ENCODE results near the gene CANT1. TPM values are rescaled to one million over a fixed set of nuclear protein-coding genes. Genes with fewer than 3 reads are reported as not detected.

CANT1 gene
- total RNA-seq, 4 donors from 2014 or later = 56.9 to 125 (median 80.0) TPM

DNA sequence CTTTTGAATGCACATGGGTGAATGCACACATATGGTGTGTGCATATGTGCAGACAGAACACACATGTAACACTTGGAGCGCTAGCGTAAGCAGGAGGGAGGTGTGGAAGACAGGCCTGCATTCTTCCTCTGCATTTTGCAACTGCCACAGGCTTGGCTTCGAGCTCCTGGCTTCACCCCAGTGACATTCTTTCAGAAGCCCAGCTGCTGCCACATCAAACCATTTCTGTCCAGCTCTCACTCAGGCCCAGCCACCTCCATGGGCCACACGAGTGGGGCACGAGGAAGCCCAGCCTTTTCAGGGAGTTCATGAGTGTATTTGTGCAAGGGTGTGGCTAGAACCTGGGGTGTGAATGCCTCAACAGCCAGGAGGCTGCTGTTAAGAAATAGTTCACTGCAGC lies 48.6 kb downstream of the CANT1 start:
- Histone ChIP-seq H3K4me1 (peaks cover 0 to 14% (median 3%) of the 10 kb centered on the region in 4 donors), H3K27me3 (no peaks in the 10 kb centered on the region), H3K36me3 (no peaks in the 10 kb centered on the region), H3K4me3 (no peak overlapping the region), H3K9me3 (no peaks in the 10 kb centered on the region), H3K27ac (peak overlapping the region in 2 of 4 donors; percentile 50 to 78)
- TF ChIP-seq POLR2A (IDR thresholded peaks at IDR 0.05) (no peak), CTCF (IDR thresholded peaks at IDR 0.05) (no peak)
- DNase-seq = peak in 1 of 3 donors; percentile 64

DNA sequence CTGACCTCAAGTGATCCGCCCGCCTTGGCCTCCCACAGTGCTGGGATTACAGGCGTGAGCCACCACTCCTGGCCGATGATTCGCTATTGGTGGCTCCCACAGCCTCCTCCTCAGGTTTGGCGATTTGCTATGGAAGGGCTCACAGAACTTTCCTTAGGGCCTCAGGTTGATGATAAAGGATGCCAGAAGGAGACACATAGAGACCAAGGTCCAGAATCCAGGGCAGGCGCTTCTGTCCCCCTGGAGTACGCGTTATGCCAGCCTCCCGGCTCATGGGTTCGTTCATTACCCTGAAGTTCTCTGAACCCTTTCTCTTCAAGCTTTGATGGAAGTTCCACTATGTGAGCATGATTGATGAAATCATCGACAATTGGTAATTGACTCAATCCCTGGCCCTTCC lies 49.8 kb downstream of the CANT1 start:
- H3K9me3 ChIP-seq = no peaks in the 10 kb centered on the region
- DNase-seq = peak in 1 of 3 donors; percentile 48
- H3K4me1 ChIP-seq = peaks cover 0 to 14% (median 3%) of the 10 kb centered on the region in 4 donors
- no peak overlapping the region for H3K27ac ChIP-seq
- no peak overlapping the region for H3K4me3 ChIP-seq
- H3K36me3 ChIP-seq = no peaks in the 10 kb centered on the region
- TF ChIP-seq POLR2A (IDR thresholded peaks at IDR 0.05) = no peak
- TF ChIP-seq CTCF (IDR thresholded peaks at IDR 0.05) = no peak
- no peaks in the 10 kb centered on the region for H3K27me3 ChIP-seq

DNA sequence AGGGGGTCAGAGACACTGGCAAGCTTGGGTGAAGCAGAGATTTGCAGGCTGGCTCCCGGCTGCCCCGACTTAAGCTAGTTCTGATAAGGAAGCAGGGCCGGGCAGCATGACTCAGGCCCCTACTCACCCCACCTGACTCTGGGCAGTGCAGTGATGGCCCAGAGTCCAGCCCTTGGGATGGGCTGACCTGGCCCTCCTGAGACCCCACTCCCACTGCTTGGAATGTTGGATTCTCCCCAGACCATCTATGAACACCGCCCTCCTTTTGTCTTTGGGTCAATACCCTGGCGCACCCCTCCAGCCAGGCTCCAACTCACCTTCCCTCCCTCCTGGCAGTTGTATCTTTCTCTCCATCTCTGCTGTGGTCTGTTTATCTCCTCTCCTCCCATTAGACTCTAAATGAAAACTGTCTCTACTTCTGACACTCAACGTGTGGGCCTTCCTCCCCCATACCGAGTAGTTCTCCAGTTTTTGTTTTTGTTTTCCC lies 50.9 kb downstream of the CANT1 start:
- peak in 2 of 3 donors; percentile 72 to 77 for DNase-seq
- Histone ChIP-seq H3K4me3 (no peak overlapping the region), H3K4me1 (peaks cover 0 to 14% (median 3%) of the 10 kb centered on the region in 4 donors), H3K9me3 (no peaks in the 10 kb centered on the region), H3K36me3 (no peaks in the 10 kb centered on the region), H3K27me3 (no peaks in the 10 kb centered on the region), H3K27ac (peak overlapping the region in 1 of 4 donors; percentile 26)
- peak in 1 of 2 donors; percentile 30 for TF ChIP-seq POLR2A (IDR thresholded peaks at IDR 0.05)
- no peak for TF ChIP-seq CTCF (IDR thresholded peaks at IDR 0.05)

GRCh38 chr17:78957128-78957527 lies 52.4 kb downstream of the CANT1 start:
- Histone ChIP-seq H3K27ac (no peak overlapping the region), H3K4me3 (no peak overlapping the region), H3K9me3 (no peaks in the 10 kb centered on the region), H3K36me3 (no peaks in the 10 kb centered on the region), H3K27me3 (no peaks in the 10 kb centered on the region), H3K4me1 (peaks cover 0 to 14% (median 3%) of the 10 kb centered on the region in 4 donors)
- no peak for DNase-seq
- TF ChIP-seq POLR2A (IDR thresholded peaks at IDR 0.05) (no peak), CTCF (IDR thresholded peaks at IDR 0.05) (no peak)

GRCh38 chr17:78956254-78956653 lies 53.3 kb downstream of the CANT1 start:
- Histone ChIP-seq H3K4me1 (peaks cover 0 to 5% (median 0%) of the 10 kb centered on the region in 4 donors), H3K27me3 (no peaks in the 10 kb centered on the region), H3K4me3 (no peak overlapping the region), H3K27ac (no peak overlapping the region), H3K36me3 (no peaks in the 10 kb centered on the region), H3K9me3 (no peaks in the 10 kb centered on the region)
- no peak for DNase-seq
- TF ChIP-seq CTCF (IDR thresholded peaks at IDR 0.05) (no peak), POLR2A (IDR thresholded peaks at IDR 0.05) (no peak)

DNA sequence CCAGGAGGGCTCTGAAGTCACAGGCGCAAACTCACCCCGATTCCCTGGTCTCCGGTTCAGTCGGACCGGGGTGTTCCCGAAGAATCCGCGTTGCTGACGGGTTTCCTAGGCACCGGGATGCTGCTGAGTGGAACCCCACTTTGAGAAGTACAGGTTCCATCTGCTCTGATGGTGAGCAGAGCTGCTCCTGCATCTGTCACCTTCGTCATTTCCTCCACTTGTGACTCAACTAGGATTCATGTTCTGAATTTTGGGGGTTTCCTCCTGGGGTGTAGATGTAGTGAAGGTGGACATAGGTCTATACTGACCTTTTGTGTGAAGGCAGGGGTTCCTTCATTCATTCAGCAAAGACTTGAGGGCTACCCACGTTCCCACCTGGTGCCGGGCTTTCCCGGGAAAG lies 54.9 kb downstream of the CANT1 start:
- Histone ChIP-seq H3K27me3 (no peaks in the 10 kb centered on the region), H3K36me3 (no peaks in the 10 kb centered on the region), H3K4me1 (no peaks in the 10 kb centered on the region), H3K9me3 (peaks cover 0 to 9% (median 0%) of the 10 kb centered on the region in 4 donors), H3K4me3 (no peak overlapping the region), H3K27ac (no peak overlapping the region)
- TF ChIP-seq POLR2A (IDR thresholded peaks at IDR 0.05) (no peak), CTCF (IDR thresholded peaks at IDR 0.05) (no peak)
- no peak for DNase-seq
